PC-3 (cell line): ENCODE data around the gene KRTAP10-2. TPM values are rescaled to one million over a fixed set of nuclear protein-coding genes. Genes with fewer than 3 reads are reported as not detected.

Source experiments
- ATAC-seq: fragments of 200-7000 bp; cut with Tn5 transposase; 2 replicates; pipeline ENCODE4 v1.9.1; 2020; ENCODE audit warnings: mild to moderate bottlenecking, moderate library complexity
- BruUV-seq: library from RNA; stranded (reverse); fragments of 400-500 nt; replicated peaks from 2 replicates; lab custom pipeline; 2021; lab: Mats Ljungman, UMichigan
- CTCF ChIA-PET: fragments of 300-600 bp; sonication (Branson Sonifier 250); formaldehyde crosslinking; loops from one replicate; lab custom pipeline; 2022; ENCODE audit warnings: antibody characterized with exemption; lab: Charles Lee
- POLR2A ChIA-PET: fragments of 300-600 bp; sonication (Branson Sonifier 250); formaldehyde crosslinking; loops from one replicate; lab custom pipeline; 2022; ENCODE audit warnings: antibody characterized with exemption; ENCODE audit not compliant: unreplicated experiment; lab: Charles Lee
- DNase-seq: peaks from one replicate; pipeline ENCODE4 v3.0.0-alpha.2; 2015
- H2AFZ ChIP-seq: fragments of 300-600 bp; sonication (generic); 2 replicates; pipeline ENCODE4 v1.6.0; 2016; ENCODE audit warnings: antibody characterized with exemption, low read length
- H3F3A ChIP-seq: fragments of 300-600 bp; sonication (generic); one replicate; pipeline ENCODE4 v1.6.0; 2017; ENCODE audit warnings: antibody characterized with exemption, low read length, control low read depth, mild to moderate bottlenecking; ENCODE audit not compliant: unreplicated experiment
- H3K27ac ChIP-seq: fragments of 300-600 bp; sonication (generic); 2 replicates; pipeline ENCODE4 v1.5.1; 2016; ENCODE audit warnings: mild to moderate bottlenecking, low read length
- H3K27me3 ChIP-seq: fragments of 300-600 bp; sonication (generic); 2 replicates; pipeline ENCODE4 v1.6.1; 2016; ENCODE audit warnings: low read length, mixed read lengths
- H3K36me3 ChIP-seq: fragments of 300-600 bp; sonication (generic); 2 replicates; pipeline ENCODE4 v1.6.1; 2016; ENCODE audit warnings: low read depth, mixed run types, low read length, mixed read lengths
- H3K4me1 ChIP-seq: fragments of 300-600 bp; sonication (generic); 2 replicates; pipeline ENCODE4 v1.5.1; 2016; ENCODE audit warnings: low read length; ENCODE audit not compliant: insufficient read depth
- H3K4me2 ChIP-seq: fragments of 300-600 bp; sonication (generic); 2 replicates; pipeline ENCODE4 v1.6.0; 2016; ENCODE audit warnings: low read length
- H3K4me3 ChIP-seq: fragments of 300-600 bp; sonication (generic); 2 replicates; pipeline ENCODE4 v1.5.1; 2016; ENCODE audit warnings: mild to moderate bottlenecking, low read length, mixed read lengths
- H3K79me2 ChIP-seq: fragments of 300-600 bp; sonication (generic); 2 replicates; pipeline ENCODE4 v1.6.1; 2017; ENCODE audit warnings: low read length, mixed read lengths
- H3K9ac ChIP-seq: fragments of 300-600 bp; sonication (generic); 2 replicates; pipeline ENCODE4 v1.6.0; 2016; ENCODE audit warnings: mild to moderate bottlenecking, low read length
- H3K9me2 ChIP-seq: fragments of 300-600 bp; sonication (generic); replicated peaks from 2 replicates; pipeline ENCODE4 v1.6.1; 2016; ENCODE audit warnings: mixed run types, low read length, mixed read lengths
- H3K9me3 ChIP-seq: fragments of 300-600 bp; sonication (generic); 2 replicates; pipeline ENCODE4 v1.6.1; 2016; ENCODE audit warnings: low read length, mixed read lengths
- H4K20me1 ChIP-seq: fragments of 300-600 bp; sonication (generic); 2 replicates; pipeline ENCODE4 v1.6.1; 2016; ENCODE audit warnings: low read length, mixed read lengths
- CTCF ChIP-seq: fragments of 300-600 bp; sonication (generic); conservative IDR thresholded peaks from 2 replicates; pipeline ENCODE4 v1.5.1; 2017; ENCODE audit warnings: antibody characterized with exemption, low read depth, mild to moderate bottlenecking, low read length
- EZH2 ChIP-seq: fragments of 300-600 bp; sonication (generic); IDR thresholded peaks from one replicate; pipeline ENCODE4 v1.6.1; 2017; ENCODE audit warnings: antibody characterized with exemption, mild to moderate bottlenecking, low read length; ENCODE audit not compliant: unreplicated experiment
- EZH2phosphoT487 ChIP-seq: fragments of 300-600 bp; sonication (generic); IDR thresholded peaks from 2 replicates; pipeline ENCODE4 v1.6.1; 2018; ENCODE audit warnings: mild to moderate bottlenecking, antibody characterized with exemption, low read length, borderline replicate concordance
- intact Hi-C: fragments of 100-400 bp; cut with micrococcal nuclease; formaldehyde crosslinking; loops from 2 replicates; pipeline ENCODE4 v1.9.0; 2023
- total RNA-seq: library from RNA; depleted of rRNA; stranded (reverse); fragments of >200 nt; gene quantifications from 2 replicates; pipeline ENCODE4 v1.2.3, GENCODE V29; 2014

Gene KRTAP10-2
- total RNA-seq, 1 experiment from 2014 or later: not detected

- Histone ChIP-seq H3K9me3 (no peaks in the 10 kb centered on the region), H3F3A (no peaks in the 10 kb centered on the region), H3K36me3 (no peaks in the 10 kb centered on the region), H3K9me2 (no peaks in the 10 kb centered on the region), H3K4me2 (peak overlapping the region; percentile 41), H4K20me1 (no peaks in the 10 kb centered on the region), H3K4me1 (peaks cover 12% of the 10 kb centered on the region), H3K9ac (no peak overlapping the region), H3K4me3 (0 out of 2 replicates have a peak overlapping the region, but pooled peaks have one; percentile 16), H2AFZ (no peak overlapping the region), H3K79me2 (no peaks in the 10 kb centered on the region), H3K27ac (no peak overlapping the region), H3K27me3 (no peaks in the 10 kb centered on the region)
- ChIA-PET POLR2A (no interaction called here), CTCF (no interaction called here)
- ATAC-seq: peak; percentile 99
- DNase-seq: peak; percentile 88
- no peak for TF ChIP-seq CTCF
- no peak for TF ChIP-seq EZH2phosphoT487
- TF ChIP-seq EZH2: no peak
- BruUV-seq: no TSS peak
- intact Hi-C loops: loop anchor here (1.0 kb wide), 1 partner anchor 97 kb away; no protein-coding TSS in a partner anchor
These were observed 44.9 kb upstream of the KRTAP10-2 start for GRCh38 chr21:44596068-44596725.

- H3K27ac ChIP-seq: no peak overlapping the region
- POLR2A ChIA-PET: no interaction called here
- DNase-seq: no peak
- H3K4me1 ChIP-seq: peaks cover 12% of the 10 kb centered on the region
- H3K27me3 ChIP-seq: no peaks in the 10 kb centered on the region
- H3K36me3 ChIP-seq: no peaks in the 10 kb centered on the region
- no peaks in the 10 kb centered on the region for H3F3A ChIP-seq
- intact Hi-C loops: no loop called here
- CTCF ChIA-PET: no interaction called here
- H3K4me2 ChIP-seq: no peak overlapping the region
- H2AFZ ChIP-seq: no peak overlapping the region
- no peaks in the 10 kb centered on the region for H3K79me2 ChIP-seq
- ATAC-seq: no peak
- no peaks in the 10 kb centered on the region for H3K9me3 ChIP-seq
- H4K20me1 ChIP-seq: no peaks in the 10 kb centered on the region
- H3K9me2 ChIP-seq: no peaks in the 10 kb centered on the region
- no peak for TF ChIP-seq EZH2phosphoT487
- no peak for TF ChIP-seq EZH2
- TF ChIP-seq CTCF: no peak
- BruUV-seq: no TSS peak
- H3K9ac ChIP-seq: no peak overlapping the region
- no peak overlapping the region for H3K4me3 ChIP-seq
These were observed 44.2 kb upstream of the KRTAP10-2 start for GRCh38 chr21:44595524-44595923.

GRCh38 chr21:44594406-44594916, 43.2 kb upstream of the KRTAP10-2 start:
- intact Hi-C loops: no loop called here
- no peaks in the 10 kb centered on the region for H3F3A ChIP-seq
- no peaks in the 10 kb centered on the region for H3K9me3 ChIP-seq
- ChIA-PET POLR2A (no interaction called here), CTCF (no interaction called here)
- H3K4me2 ChIP-seq: no peak overlapping the region
- ATAC-seq: no peak
- TF ChIP-seq CTCF: no peak
- TF ChIP-seq EZH2: no peak
- TF ChIP-seq EZH2phosphoT487: no peak
- H3K4me1 ChIP-seq: peaks cover 12% of the 10 kb centered on the region
- no peaks in the 10 kb centered on the region for H3K79me2 ChIP-seq
- no peaks in the 10 kb centered on the region for H3K27me3 ChIP-seq
- no TSS peak for BruUV-seq
- H3K27ac ChIP-seq: no peak overlapping the region
- no peak overlapping the region for H2AFZ ChIP-seq
- no peak overlapping the region for H3K4me3 ChIP-seq
- no peaks in the 10 kb centered on the region for H4K20me1 ChIP-seq
- no peak overlapping the region for H3K9ac ChIP-seq
- H3K9me2 ChIP-seq: no peaks in the 10 kb centered on the region
- no peaks in the 10 kb centered on the region for H3K36me3 ChIP-seq
- DNase-seq: no peak
